ENCODE measurements around the gene KMO.
A peak's percentile ranks its signal among the peaks of the same experiment; 100 is the strongest.

The KMO gene

GRCh38 chr1:241637604-241638003 lies 105.4 kb downstream of the KMO start:
- no peak for TF ChIP-seq YY1 (IDR thresholded peaks at IDR 0.05; ENCODE audit: insufficient read depth, insufficient read length)
- H3K9ac ChIP-seq (ENCODE audit: insufficient read length, low read depth), result no peak overlapping the region
- peaks cover 47% of the 10 kb centered on the region for H3K36me3 ChIP-seq (ENCODE audit: insufficient read depth, insufficient read length, low read length)
- H3K4me3 ChIP-seq (ENCODE audit: insufficient read length, low read depth), result no peak overlapping the region
- peaks cover 24% of the 10 kb centered on the region for H3K9me3 ChIP-seq (ENCODE audit: insufficient read depth, low read length)
- H3K4me1 ChIP-seq (ENCODE audit: insufficient read depth, insufficient read length), result peaks cover 2% of the 10 kb centered on the region
- H3K27me3 ChIP-seq (ENCODE audit: insufficient read depth, insufficient read length), result no peaks in the 10 kb centered on the region
- DNase-seq (ENCODE audit: low read depth, low spot score), result no peak

GRCh38 chr1:241638099-241638682 lies 106.0 kb downstream of the KMO start:
- Histone ChIP-seq H3K4me3 (ENCODE audit: insufficient read length, low read depth) (peak overlapping the region; percentile 99), H3K9ac (ENCODE audit: insufficient read length, low read depth) (no peak overlapping the region), H3K27me3 (ENCODE audit: insufficient read depth, insufficient read length) (no peaks in the 10 kb centered on the region), H3K4me1 (ENCODE audit: insufficient read depth, insufficient read length) (peaks cover 2% of the 10 kb centered on the region), H3K9me3 (ENCODE audit: insufficient read depth, low read length) (peaks cover 29% of the 10 kb centered on the region), H3K36me3 (ENCODE audit: insufficient read depth, insufficient read length, low read length) (peaks cover 43% of the 10 kb centered on the region)
- no peak for TF ChIP-seq ZNF274 (IDR thresholded peaks at IDR 0.05; ENCODE audit: low read depth, low read length)
- no peak for TF ChIP-seq SUZ12 (IDR thresholded peaks at IDR 0.05; ENCODE audit: extremely low read depth, insufficient read depth, insufficient read length)
- no peak for TF ChIP-seq YY1 (IDR thresholded peaks at IDR 0.05; ENCODE audit: insufficient read depth, insufficient read length)
- no peak for DNase-seq (ENCODE audit: low read depth, low spot score)

- Histone ChIP-seq H3K9me3 (ENCODE audit: insufficient read depth, low read length) (peaks cover 32% of the 10 kb centered on the region), H3K4me3 (ENCODE audit: insufficient read length, low read depth) (peak overlapping the region; percentile 99), H3K4me1 (ENCODE audit: insufficient read depth, insufficient read length) (peaks cover 2% of the 10 kb centered on the region), H3K36me3 (ENCODE audit: insufficient read depth, insufficient read length, low read length) (peaks cover 36% of the 10 kb centered on the region), H3K27me3 (ENCODE audit: insufficient read depth, insufficient read length) (no peaks in the 10 kb centered on the region), H3K9ac (ENCODE audit: insufficient read length, low read depth) (peak overlapping the region; percentile 77)
- TF ChIP-seq YY1 (IDR thresholded peaks at IDR 0.05; ENCODE audit: insufficient read depth, insufficient read length) (no peak), SUZ12 (IDR thresholded peaks at IDR 0.05; ENCODE audit: extremely low read depth, insufficient read depth, insufficient read length) (no peak)
- no peak for DNase-seq (ENCODE audit: low read depth, low spot score)
Measured at GRCh38 chr1:241638909-241639622, 106.9 kb downstream of the KMO start.

GRCh38 chr1:241639623-241640148 lies 107.5 kb downstream of the KMO start:
- Histone ChIP-seq H3K9me3 (ENCODE audit: insufficient read depth, low read length) (peaks cover 32% of the 10 kb centered on the region), H3K4me1 (ENCODE audit: insufficient read depth, insufficient read length) (peaks cover 2% of the 10 kb centered on the region), H3K27me3 (ENCODE audit: insufficient read depth, insufficient read length) (no peaks in the 10 kb centered on the region), H3K9ac (ENCODE audit: insufficient read length, low read depth) (peak overlapping the region; percentile 96), H3K36me3 (ENCODE audit: insufficient read depth, insufficient read length, low read length) (peaks cover 30% of the 10 kb centered on the region), H3K4me3 (ENCODE audit: insufficient read length, low read depth) (peak overlapping the region; percentile 99)
- no peak for DNase-seq (ENCODE audit: low read depth, low spot score)
- no peak for TF ChIP-seq YY1 (IDR thresholded peaks at IDR 0.05; ENCODE audit: insufficient read depth, insufficient read length)

GRCh38 chr1:241640149-241640866 lies 108.1 kb downstream of the KMO start, which contains the start of the genes CHML and OPN3:
Gene CHML (minus strand): TSS chr1:241640369. CDS start chr1:241635766, 4,603 bp downstream.
Gene OPN3 (minus strand): TSS chr1:241640369. CDS start chr1:241640254, 115 bp downstream.
- Histone ChIP-seq H3K9ac (ENCODE audit: insufficient read length, low read depth) (peak within 1 kb of the TSS; percentile 96), H3K4me3 (ENCODE audit: insufficient read length, low read depth) (peak within 1 kb of the TSS; percentile 99), H3K4me1 (ENCODE audit: insufficient read depth, insufficient read length) (peaks cover 2% of the 10 kb centered on the region), H3K36me3 (ENCODE audit: insufficient read depth, insufficient read length, low read length) (peaks cover 23% of the 10 kb centered on the region), H3K27me3 (ENCODE audit: insufficient read depth, insufficient read length) (no peaks in the 10 kb centered on the region), H3K9me3 (ENCODE audit: insufficient read depth, low read length) (peaks cover 31% of the 10 kb centered on the region)
- TF ChIP-seq ZNF274 (IDR thresholded peaks at IDR 0.05; ENCODE audit: low read depth, low read length) (no peak), SUZ12 (IDR thresholded peaks at IDR 0.05; ENCODE audit: extremely low read depth, insufficient read depth, insufficient read length) (no peak), YY1 (IDR thresholded peaks at IDR 0.05; ENCODE audit: insufficient read depth, insufficient read length) (no peak)
- DNase-seq (ENCODE audit: low read depth, low spot score), result peak; percentile 85

GRCh38 chr1:241640867-241641622 lies 108.9 kb downstream of the KMO start:
- H3K9me3 ChIP-seq (ENCODE audit: insufficient read depth, low read length), result peaks cover 27% of the 10 kb centered on the region
- H3K36me3 ChIP-seq (ENCODE audit: insufficient read depth, insufficient read length, low read length), result peaks cover 19% of the 10 kb centered on the region
- TF ChIP-seq YY1 (IDR thresholded peaks at IDR 0.05; ENCODE audit: insufficient read depth, insufficient read length), result no peak
- H3K27me3 ChIP-seq (ENCODE audit: insufficient read depth, insufficient read length), result no peaks in the 10 kb centered on the region
- no peak overlapping the region for H3K4me3 ChIP-seq (ENCODE audit: insufficient read length, low read depth)
- H3K4me1 ChIP-seq (ENCODE audit: insufficient read depth, insufficient read length), result peaks cover 2% of the 10 kb centered on the region
- DNase-seq (ENCODE audit: low read depth, low spot score), result no peak
- no peak overlapping the region for H3K9ac ChIP-seq (ENCODE audit: insufficient read length, low read depth)

Measured in NT2/D1 (cell line).